Measurements from ENCODE around the gene MKNK2.

GRCh38 chr19:2041433-2041682 lies 9.7 kb downstream of the MKNK2 start:
- no peak for TF ChIP-seq CTCF (IDR thresholded peaks at IDR 0.05 in 8 of 11, conservative IDR thresholded peaks at IDR 0.05 in 3 of 11)
- TF ChIP-seq POLR2A (IDR thresholded peaks at IDR 0.05): no peak
